Measurements from ENCODE around the gene PBRM1.

Gene PBRM1

DNA sequence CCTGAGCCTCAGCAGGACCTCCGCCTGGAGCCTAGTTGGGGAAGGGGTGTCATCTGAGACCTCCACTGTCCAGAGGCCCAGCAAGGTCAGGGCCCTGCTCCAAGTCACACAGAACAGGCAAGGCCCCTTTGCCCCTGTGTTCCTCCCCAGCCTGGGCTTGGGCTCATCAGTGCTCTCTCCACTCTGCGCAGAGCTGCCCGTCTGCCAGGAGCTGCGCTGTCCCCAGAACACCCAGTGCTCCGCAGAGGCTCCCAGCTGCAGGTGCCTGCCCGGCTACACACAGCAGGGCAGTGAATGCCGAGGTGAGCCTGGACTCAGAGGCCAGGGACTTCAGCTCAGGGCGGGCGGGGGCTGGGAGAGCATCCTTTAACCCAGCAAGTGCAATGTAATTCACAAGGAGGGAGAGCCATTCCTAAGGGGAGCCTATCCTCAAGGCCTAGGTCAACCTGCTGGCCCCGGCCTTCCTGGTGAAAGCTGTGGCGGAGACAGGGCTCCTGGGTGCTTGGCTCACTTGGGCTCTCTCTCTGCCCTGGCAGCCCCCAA, 182.8 kb downstream of the PBRM1 start:
- H3K27ac ChIP-seq (ENCODE audit: low read depth, low read length): no peak overlapping the region
- no peaks in the 10 kb centered on the region for H3K36me3 ChIP-seq (ENCODE audit: insufficient read depth, low read length)
- peaks cover 16% of the 10 kb centered on the region for H3K4me1 ChIP-seq (ENCODE audit: control insufficient read depth, insufficient read depth, low read length, unreplicated experiment)
- no peaks in the 10 kb centered on the region for H3K27me3 ChIP-seq (ENCODE audit: insufficient read depth, low read length)
- no peak overlapping the region for H3K4me3 ChIP-seq (ENCODE audit: low read depth, low read length)
- H2AFZ ChIP-seq (ENCODE audit: low read length, unreplicated experiment): no peak overlapping the region
- no peaks in the 10 kb centered on the region for H3K79me2 ChIP-seq (ENCODE audit: control insufficient read depth, insufficient read depth, low read length, unreplicated experiment)

DNA sequence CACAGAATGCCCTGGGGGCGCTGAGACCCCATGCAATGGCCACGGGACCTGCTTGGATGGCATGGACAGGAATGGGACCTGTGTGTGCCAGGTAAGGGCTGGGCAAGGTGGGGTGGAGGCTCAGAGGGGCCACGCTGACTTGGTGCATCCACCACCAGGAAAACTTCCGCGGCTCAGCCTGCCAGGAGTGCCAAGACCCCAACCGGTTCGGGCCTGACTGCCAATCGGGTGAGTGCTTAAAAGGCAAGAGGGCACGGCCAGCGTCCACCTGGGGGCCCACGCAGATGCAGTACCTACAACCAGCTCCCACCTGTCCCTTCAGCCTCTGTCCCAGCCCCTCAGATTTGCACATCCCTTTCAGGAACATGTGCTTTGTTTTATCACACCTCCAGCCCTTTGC, 183.7 kb downstream of the PBRM1 start:
- H3K36me3 ChIP-seq (ENCODE audit: insufficient read depth, low read length): no peaks in the 10 kb centered on the region
- no peaks in the 10 kb centered on the region for H3K79me2 ChIP-seq (ENCODE audit: control insufficient read depth, insufficient read depth, low read length, unreplicated experiment)
- no peak overlapping the region for H3K4me3 ChIP-seq (ENCODE audit: low read depth, low read length)
- no peaks in the 10 kb centered on the region for H3K27me3 ChIP-seq (ENCODE audit: insufficient read depth, low read length)
- H2AFZ ChIP-seq (ENCODE audit: low read length, unreplicated experiment): no peak overlapping the region
- peaks cover 10% of the 10 kb centered on the region for H3K4me1 ChIP-seq (ENCODE audit: control insufficient read depth, insufficient read depth, low read length, unreplicated experiment)
- H3K27ac ChIP-seq (ENCODE audit: low read depth, low read length): no peak overlapping the region

DNA sequence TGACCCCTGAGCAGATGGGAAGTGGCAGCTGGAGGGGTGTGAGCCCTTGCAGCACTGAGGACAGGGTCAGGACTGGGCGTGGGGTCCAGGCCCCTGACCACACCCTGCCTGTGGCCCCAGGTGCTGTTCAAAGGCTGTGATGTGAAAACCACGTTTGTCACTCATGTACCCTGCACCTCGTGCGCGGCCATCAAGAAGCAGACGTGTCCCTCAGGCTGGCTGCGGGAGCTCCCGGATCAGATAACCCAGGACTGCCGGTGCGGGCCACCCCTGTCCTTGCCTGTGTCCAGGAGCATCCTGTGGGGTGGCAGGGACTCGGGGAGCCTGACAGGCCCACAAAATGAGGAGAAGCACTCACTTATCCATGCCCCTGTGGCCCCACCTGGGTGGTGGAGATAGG, 184.7 kb downstream of the PBRM1 start:
- no peak overlapping the region for H3K4me3 ChIP-seq (ENCODE audit: low read depth, low read length)

DNA sequence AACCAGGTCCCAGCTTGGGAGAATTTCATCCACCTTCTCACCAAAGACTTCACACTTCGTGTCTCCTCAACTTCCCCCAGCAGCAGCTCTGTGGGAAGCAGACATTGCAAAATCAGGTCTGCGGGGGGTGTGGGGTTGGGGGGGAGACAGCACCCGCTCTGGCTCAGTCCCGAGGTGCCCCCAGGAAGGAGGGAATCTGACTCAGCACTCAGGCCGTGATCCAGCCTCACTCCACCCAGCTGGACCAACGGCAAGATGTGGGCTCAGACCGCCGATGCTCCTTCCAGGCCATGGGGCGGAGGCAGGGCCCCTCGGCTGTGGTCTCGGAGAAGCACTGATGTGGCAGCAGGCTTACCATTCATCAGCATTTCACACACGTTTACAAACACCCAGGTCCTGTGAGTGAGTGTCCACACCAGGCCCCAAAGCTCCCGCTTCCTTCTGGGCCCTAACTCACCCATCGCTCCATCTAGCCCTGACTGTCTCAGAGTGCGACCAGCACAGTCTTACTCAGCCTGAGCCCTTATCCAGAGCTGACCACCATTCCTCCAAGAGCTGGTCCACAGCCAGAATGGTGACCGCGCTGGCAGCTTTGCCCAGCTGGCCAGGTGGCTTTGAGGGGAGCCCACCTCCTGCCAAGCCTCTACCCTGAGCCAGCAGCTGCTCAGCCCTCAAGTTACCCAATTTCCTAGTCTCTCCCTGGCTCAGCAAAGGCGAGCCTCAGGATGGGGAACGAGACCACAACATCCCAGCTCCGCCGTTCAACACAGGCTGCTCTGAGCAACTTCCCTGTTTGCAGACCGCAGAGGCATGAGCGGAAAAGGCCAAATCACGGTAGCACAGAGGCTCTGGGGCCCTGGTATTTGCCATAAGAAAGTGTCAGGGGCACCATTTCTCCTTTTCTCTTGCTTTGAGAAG, 187.3 kb downstream of the PBRM1 start:
- Histone ChIP-seq H3K4me3 (ENCODE audit: low read depth, low read length) (no peak overlapping the region), H3K27me3 (ENCODE audit: insufficient read depth, low read length) (no peaks in the 10 kb centered on the region), H3K27ac (ENCODE audit: low read depth, low read length) (no peak overlapping the region), H2AFZ (ENCODE audit: low read length, unreplicated experiment) (no peak overlapping the region), H3K4me1 (ENCODE audit: control insufficient read depth, insufficient read depth, low read length, unreplicated experiment) (peaks cover 19% of the 10 kb centered on the region), H3K79me2 (ENCODE audit: control insufficient read depth, insufficient read depth, low read length, unreplicated experiment) (no peaks in the 10 kb centered on the region), H3K36me3 (ENCODE audit: insufficient read depth, low read length) (no peaks in the 10 kb centered on the region)

More for the DNA sequence above, 184.7 kb downstream of the PBRM1 start:
- Histone ChIP-seq H3K79me2 (ENCODE audit: control insufficient read depth, insufficient read depth, low read length, unreplicated experiment) (no peaks in the 10 kb centered on the region), H3K27me3 (ENCODE audit: insufficient read depth, low read length) (no peaks in the 10 kb centered on the region), H3K27ac (ENCODE audit: low read depth, low read length) (no peak overlapping the region), H3K4me1 (ENCODE audit: control insufficient read depth, insufficient read depth, low read length, unreplicated experiment) (peaks cover 11% of the 10 kb centered on the region), H3K36me3 (ENCODE audit: insufficient read depth, low read length) (no peaks in the 10 kb centered on the region), H2AFZ (ENCODE audit: low read length, unreplicated experiment) (no peak overlapping the region)

DNA sequence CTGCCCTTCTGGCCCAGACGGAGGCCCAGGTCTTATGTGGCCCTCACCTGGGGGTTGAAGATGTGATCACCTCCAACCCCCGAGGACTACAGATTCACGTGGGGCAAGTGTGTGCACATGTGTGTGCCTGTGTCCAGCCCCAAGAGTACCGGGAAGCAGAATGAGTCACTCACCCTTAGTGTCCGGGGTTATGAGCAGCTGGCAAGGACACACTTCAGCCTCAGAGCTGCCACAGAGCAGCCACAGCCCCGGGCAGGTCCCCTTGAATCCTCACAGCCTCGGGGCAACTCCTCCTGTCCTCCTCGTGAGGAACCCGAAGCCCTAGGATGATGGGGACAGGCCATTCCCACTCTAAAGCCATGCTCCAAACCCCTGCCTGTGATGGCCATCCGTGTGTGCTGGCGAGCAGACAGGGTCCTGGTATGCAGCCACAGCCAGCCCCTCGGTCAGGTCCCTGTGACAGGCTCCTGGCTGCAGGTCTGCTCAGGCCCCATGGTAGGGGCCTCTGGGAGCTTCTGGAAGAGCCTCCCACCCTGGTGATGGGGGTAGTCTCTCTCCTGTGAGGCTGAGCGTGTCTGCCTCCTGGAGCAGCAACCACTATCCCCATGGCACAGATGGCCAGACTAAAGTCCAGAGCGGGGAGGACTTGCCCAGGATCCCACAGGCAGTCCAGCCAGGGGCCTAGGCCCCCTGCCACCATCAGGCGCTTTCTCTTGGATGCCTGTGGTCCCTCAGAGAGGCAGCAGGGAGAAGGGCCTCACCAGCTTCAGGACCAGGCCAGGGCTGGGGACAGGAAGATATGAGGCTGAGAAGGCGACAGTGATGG, 189.7 kb downstream of the PBRM1 start:
- Histone ChIP-seq H2AFZ (ENCODE audit: low read length, unreplicated experiment) (no peak overlapping the region), H3K36me3 (ENCODE audit: insufficient read depth, low read length) (peaks cover 3% of the 10 kb centered on the region; the same call in 1 of the 2 replicates), H3K4me1 (ENCODE audit: control insufficient read depth, insufficient read depth, low read length, unreplicated experiment) (peaks cover 19% of the 10 kb centered on the region), H3K27ac (ENCODE audit: low read depth, low read length) (no peak overlapping the region), H3K27me3 (ENCODE audit: insufficient read depth, low read length) (no peaks in the 10 kb centered on the region), H3K4me3 (ENCODE audit: low read depth, low read length) (no peak overlapping the region), H3K79me2 (ENCODE audit: control insufficient read depth, insufficient read depth, low read length, unreplicated experiment) (no peaks in the 10 kb centered on the region)
